Measurements from ENCODE around the gene CCDC28A.

CCDC28A gene

DNA sequence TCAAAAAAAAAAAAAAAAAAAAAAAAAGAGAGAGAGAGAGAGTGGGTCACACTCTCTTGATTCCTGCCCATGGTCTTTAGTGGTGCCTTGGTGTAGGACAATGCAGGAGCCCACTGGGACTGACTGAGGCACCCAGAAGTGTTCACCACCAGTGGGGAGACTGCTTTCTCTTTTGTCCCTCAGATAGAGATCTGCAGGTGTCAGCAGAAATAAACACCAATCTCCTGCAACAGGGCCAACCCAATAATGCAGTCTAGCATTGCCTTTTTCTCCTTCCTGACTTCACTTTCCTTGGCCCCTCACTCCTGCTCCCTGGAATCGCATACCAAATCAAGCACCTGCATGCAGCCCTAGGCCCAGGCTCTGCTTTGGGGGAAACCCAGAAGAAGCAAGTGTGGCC lies 39.0 kb upstream of the CCDC28A start:
- DNase-seq (ENCODE audit: extremely low read depth, low read depth): no peak
- TF ChIP-seq CTCF (IDR thresholded peaks at IDR 0.05; ENCODE audit: low read depth, low read length): no peak

DNA sequence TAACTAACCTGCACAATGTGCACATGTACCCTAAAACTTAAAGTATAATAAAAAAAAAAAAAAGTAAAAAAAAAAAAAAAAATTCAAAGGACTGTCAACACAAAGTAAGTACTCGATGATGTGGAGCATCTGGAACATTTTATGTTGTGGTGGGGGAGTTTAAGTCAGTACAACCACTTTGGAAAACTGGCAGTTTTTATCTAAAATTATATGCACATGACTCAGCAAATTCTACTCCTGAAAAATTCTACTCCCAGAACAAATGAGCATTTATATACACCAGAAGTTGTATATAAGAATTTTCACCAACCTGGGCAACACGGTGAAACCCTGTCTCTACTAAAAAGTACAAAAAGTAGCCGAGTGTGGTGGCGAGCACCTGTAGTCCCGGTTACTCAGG lies 36.9 kb upstream of the CCDC28A start:
- TF ChIP-seq CTCF (IDR thresholded peaks at IDR 0.05; ENCODE audit: low read depth, low read length): no peak
- no peak for DNase-seq (ENCODE audit: extremely low read depth, low read depth)

DNA sequence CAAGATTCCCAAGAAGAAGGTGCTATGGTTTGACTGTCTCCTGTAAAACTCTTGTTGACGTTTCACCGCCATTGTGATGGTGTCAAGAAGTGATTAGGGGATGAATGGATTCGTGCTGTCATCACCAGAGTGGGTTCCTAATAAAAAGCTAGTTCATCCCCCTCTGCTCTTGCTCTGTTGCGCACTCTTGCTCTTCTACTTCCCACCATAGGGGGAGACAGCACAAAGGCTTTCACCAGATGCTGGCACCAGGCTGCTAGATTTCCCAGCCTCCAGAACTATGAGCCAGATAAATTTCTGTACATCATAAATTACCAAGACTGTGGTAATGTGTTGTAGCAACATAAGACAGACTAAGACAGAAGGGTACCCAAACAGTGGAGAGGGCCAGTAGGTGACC lies 21.6 kb upstream of the CCDC28A start:
- no peak for DNase-seq (ENCODE audit: extremely low read depth, low read depth)
- TF ChIP-seq CTCF (IDR thresholded peaks at IDR 0.05; ENCODE audit: low read depth, low read length): no peak; the same call in 1 of the 2 replicates

DNA sequence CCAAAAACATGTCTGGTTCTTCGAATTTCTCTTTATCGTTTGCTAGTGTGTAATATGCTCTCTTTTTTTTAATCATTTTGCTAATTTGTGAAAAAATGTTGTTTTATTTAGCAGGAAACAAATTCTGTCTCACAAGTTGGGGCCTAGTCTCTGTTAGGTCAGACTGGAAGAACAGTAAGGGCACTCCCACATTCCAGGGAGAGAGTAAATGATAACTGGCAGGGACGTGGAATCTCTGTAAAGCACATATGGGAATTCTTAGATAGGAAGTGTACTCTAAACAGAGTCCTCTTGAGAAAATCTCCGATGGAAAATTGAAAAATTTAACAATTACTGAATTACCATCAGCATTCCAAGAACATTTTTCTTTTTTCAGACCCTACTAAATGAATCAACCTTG lies 16.4 kb upstream of the CCDC28A start:
- TF ChIP-seq CTCF (IDR thresholded peaks at IDR 0.05; ENCODE audit: low read depth, low read length): no peak
- DNase-seq (ENCODE audit: extremely low read depth, low read depth): no peak

DNA sequence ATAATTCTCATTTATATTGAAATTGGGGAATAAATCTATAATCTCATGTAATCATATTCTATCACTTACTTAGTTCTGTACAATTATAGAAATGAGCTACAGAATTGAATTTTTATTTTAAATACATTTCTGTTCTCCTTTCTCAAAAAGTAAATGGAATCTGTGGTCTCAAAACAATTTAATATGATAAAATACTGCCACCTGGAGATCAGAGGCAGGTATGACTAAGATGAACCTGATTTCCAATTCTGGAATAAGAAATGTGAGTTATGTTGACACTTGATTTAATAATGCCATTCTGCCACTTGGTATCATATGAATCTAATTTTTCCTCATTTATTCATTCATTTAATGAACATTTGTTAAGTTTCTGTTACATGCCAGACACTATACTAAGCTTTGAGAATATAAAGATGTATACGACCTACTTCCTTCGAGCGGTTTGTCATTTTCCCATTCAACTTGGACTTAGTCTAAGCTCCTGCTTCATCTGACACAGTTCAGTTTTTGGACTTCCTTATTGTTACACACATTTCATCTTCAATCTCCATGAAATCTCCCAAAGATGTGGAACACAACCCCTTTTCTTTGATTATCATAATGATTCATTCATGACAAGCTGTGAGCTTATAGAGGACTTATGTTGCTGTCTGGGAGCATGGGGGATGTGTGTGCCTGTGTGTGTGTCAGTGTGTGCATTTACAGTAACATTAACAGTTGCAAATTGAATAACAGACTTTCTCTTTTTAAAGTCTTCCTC lies 7.5 kb upstream of the CCDC28A start:
- DNase-seq (ENCODE audit: extremely low read depth, low read depth): peak; percentile 4
- TF ChIP-seq CTCF (IDR thresholded peaks at IDR 0.05; ENCODE audit: low read depth, low read length): peak; percentile 53

DNA sequence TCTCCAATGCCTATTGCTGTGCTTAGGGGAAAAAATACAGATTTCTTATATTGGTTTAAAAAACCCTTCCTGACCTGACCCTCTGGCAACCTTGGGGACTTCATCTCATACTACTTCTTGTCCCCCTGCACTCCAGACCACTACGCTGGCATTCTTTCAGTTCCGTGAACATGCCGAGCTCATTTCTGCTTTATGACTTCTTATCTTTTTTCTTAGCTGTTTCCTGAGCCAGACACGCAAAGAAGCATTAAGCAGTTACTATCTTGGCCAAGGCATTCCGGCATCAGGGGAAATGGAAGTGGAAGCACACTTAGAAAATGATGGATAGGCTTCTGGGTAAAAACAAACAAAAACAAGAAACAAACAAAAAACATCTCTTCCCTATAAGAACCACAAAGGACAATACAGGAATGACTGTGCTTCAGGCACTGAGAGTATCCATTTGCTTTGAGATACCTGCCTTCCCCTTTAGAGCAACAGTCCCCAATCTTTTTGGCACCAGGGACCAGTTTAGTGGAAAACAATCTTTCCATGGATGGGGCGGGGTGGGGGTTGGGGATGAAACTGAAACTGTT lies 4.4 kb upstream of the CCDC28A start:
- TF ChIP-seq CTCF (IDR thresholded peaks at IDR 0.05; ENCODE audit: low read depth, low read length): no peak
- DNase-seq (ENCODE audit: extremely low read depth, low read depth): no peak

- TF ChIP-seq CTCF (IDR thresholded peaks at IDR 0.05; ENCODE audit: low read depth, low read length): no peak
- DNase-seq (ENCODE audit: extremely low read depth, low read depth): no peak
Observed at GRCh38 chr6:138772596-138773176, 883 bp upstream of the CCDC28A start.
